Fibroblast of skin of left biceps (primary cell): ENCODE results near the gene C12orf60.

Experiments used
- DNase-seq, 2 experiments: peaks; one replicate each; pipeline ENCODE4 v3.0.0-alpha.2; 2013; ENCODE audit warnings: low read depth in 2 of 2

The C12orf60 gene

GRCh38 chr12:14873440-14874185 is 70.1 kb downstream of the C12orf60 start:
- no peak for DNase-seq
